LNCaP clone FGC (cell line): ENCODE data around the gene VAT1L.

Source experiments
- DNase-seq: peaks from one replicate; pipeline ENCODE4 v3.0.0-alpha.2; 2011; ENCODE audit warnings: low read depth
- H3K4me3 ChIP-seq: 2 replicates; pipeline ENCODE4 v1.5.1; 2011; ENCODE audit warnings: mild to moderate bottlenecking, low read depth, low read length, control low read depth
- TF ChIP-seq, protein P1 (sequence below): IDR thresholded peaks from 2 replicates; pipeline ENCODE4 v1.5.1; 2012; ENCODE audit warnings: mild to moderate bottlenecking; ENCODE audit not compliant: control insufficient read depth, insufficient read depth; ENCODE audit errors: extremely low read depth

The VAT1L gene

DNA sequence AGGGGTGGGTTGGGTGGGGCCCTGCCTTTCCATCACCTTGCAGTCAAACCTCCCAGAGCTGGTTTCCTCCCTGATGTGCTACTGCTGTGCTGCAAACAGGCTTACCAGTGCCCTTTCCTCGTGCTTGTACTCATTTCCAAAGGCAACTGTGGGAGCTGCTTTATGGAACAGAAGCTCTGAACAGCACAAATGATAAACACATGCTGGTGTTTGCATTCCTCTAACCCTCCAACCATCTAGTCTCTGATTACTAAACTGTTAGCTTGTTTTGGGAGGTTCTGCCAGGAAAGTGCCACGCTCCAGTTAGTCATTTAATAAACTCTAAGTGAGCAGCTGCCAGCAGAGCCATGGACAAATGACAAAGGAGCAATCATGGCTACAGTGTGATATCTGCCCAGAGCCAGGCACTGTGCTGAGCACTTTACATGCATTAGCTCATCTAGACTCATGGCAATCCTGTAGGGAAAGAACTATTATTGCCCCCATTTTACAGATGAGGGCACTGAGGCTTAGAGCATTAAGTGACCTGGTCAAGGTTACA, 110.4 kb downstream of the VAT1L start:
- TF ChIP-seq, protein P1, sequence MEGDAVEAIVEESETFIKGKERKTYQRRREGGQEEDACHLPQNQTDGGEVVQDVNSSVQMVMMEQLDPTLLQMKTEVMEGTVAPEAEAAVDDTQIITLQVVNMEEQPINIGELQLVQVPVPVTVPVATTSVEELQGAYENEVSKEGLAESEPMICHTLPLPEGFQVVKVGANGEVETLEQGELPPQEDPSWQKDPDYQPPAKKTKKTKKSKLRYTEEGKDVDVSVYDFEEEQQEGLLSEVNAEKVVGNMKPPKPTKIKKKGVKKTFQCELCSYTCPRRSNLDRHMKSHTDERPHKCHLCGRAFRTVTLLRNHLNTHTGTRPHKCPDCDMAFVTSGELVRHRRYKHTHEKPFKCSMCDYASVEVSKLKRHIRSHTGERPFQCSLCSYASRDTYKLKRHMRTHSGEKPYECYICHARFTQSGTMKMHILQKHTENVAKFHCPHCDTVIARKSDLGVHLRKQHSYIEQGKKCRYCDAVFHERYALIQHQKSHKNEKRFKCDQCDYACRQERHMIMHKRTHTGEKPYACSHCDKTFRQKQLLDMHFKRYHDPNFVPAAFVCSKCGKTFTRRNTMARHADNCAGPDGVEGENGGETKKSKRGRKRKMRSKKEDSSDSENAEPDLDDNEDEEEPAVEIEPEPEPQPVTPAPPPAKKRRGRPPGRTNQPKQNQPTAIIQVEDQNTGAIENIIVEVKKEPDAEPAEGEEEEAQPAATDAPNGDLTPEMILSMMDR, result no peak
- H3K4me3 ChIP-seq, result no peak overlapping the region
- DNase-seq, result no peak

DNA sequence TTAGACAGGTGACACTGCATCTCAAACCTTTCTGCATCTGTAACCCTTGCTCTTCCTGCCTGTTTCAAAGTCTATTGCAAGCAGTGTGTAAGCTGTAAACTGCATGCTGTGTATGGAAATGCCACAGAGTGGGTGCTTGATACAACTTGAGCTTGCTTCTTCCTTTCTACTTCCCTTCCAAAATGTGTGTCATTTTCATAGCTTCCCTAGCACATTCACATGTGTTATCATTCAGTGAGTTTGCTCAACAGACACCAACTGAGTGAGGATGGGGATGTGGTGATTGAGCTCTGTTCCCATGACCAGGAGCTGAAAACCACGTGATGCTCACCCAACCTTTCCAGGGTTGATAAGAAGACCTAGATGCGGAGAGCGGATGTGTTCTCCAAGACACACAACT, 111.1 kb downstream of the VAT1L start:
- DNase-seq, result no peak
- TF ChIP-seq, protein P1, result no peak
- H3K4me3 ChIP-seq, result no peak overlapping the region

DNA sequence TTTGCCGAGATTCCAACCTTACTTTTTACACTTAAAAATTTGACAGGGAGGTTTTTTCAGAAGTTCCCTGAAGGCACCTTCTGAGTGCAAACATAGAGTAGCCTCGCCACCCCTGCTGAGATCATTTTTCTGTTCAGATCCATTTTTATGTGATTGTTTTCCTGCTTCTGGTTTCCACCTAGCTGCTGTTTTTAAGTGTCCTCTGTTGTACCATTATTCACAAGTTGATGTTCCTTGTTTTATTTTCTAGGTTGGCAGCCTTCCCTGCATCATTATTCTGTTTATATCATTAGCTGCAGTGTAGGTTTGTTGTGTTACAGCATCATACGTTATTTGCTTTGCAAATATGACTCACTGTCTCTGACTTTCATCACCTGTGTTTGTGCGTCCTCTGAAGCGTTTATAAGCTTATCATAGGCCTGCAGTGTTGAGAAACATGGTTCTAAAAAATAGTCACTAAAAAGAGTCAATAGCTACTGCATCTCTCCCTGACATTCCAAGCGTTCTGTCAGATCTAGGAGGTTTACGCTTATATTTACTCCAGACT, 117.1 kb downstream of the VAT1L start:
- H3K4me3 ChIP-seq, result no peak overlapping the region
- peak; percentile 72 for DNase-seq
- TF ChIP-seq, protein P1, result 0 out of 2 replicates have a peak, but pooled peaks have one; percentile 3

DNA sequence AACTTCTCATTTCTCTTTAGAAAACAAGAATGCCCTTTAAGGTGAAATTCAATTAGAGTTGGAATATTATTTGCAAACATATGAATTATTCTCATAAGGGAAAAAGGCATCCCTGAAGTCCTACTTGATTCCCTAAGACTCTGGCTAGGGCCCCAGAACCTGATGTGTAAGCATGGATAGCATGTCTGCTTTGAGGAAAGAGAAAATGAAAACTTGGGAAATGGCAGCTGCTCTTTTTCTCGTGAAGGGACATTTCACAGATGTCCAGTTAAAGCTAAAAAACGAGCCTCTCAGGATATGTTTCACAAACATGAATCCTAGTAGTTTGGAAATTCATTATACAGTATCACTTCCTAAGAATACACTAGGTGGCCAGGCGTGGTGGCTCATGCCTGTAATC, 121.7 kb downstream of the VAT1L start:
- H3K4me3 ChIP-seq, result no peak overlapping the region
- no peak for DNase-seq
- TF ChIP-seq, protein P1, result no peak

DNA sequence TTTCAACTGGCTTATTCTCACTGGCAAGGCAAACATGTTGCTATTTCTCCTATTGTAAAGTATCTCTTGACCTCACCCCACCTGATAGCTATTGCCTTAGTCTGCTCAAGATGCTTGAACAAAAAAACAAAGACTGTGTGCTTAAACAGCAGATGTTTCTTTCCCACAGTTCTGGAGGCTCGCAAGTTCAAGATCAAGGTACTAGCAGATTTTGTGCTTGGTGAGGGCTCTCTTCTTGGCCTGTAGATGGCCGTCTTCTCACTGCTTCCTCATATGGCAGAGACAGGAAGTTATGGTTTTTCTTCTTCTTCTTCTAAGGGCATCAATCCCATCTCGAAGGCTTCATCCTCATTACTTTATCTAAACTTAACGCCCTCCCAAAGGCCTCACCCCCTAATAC, 124.3 kb downstream of the VAT1L start:
- TF ChIP-seq, protein P1, result no peak
- H3K4me3 ChIP-seq, result no peak overlapping the region
- no peak for DNase-seq

DNA sequence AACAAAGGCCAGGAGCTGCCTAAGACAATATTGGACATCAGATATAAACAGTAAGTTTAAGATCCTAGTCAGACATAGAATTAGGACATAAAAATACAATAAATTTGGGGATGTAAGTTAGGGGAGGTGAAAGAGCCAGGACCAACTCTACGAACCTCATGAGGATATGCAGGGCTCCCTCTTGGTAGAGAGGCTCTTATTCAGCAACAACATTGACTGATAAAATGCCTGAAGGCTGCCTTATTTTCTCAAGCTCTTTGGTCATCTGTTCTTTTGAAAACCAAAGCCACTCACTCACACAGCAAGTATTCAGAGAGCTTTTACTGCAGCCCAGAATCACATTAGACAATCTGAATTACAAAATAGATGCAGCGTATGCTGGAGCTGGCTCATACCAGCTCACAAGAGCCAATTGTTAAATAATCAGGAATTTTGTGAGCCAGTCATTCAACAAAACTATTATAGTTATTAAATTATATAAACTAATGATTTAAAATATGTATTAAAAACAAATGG, 125.4 kb downstream of the VAT1L start:
- no peak overlapping the region for H3K4me3 ChIP-seq
- no peak for DNase-seq
- TF ChIP-seq, protein P1, result no peak

DNA sequence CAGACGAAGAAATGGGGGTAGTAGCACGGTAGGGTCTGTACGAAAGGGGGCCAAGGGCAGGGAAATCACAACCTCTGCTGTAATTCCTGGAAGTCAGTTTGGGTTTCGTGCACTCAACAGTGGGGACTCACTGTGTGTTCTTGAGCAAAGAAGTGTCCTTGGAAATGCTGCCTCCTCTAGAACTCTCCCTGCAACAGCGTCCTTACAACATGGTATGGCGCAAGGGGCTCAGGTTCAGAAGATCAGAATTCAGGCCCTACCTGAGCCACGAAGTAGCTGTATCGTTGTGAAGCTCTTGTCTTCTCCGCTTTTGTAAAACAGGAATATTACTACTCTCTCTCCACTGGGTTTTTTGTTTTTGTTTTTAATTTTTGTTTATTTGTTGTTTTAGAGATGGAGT, 127.7 kb downstream of the VAT1L start:
- TF ChIP-seq, protein P1, result no peak
- no peak for DNase-seq
- H3K4me3 ChIP-seq, result no peak overlapping the region
